Panc1 (cell line): ENCODE measurements around the gene FAM184B. TPM values are rescaled to one million over a fixed set of nuclear protein-coding genes. Genes with fewer than 3 reads are reported as not detected.

Source experiments
- ATAC-seq: fragments of 200-7000 bp; cut with Tn5 transposase; 2 replicates; pipeline ENCODE4 v1.9.1; 2020; ENCODE audit warnings: mild to moderate bottlenecking, moderate library complexity
- BruUV-seq: library from RNA; stranded (reverse); fragments of 400-500 nt; replicated peaks from 2 replicates; lab custom pipeline; 2021; lab: Mats Ljungman, UMichigan
- CTCF ChIA-PET: fragments of 300-600 bp; sonication (Branson Sonifier 250); formaldehyde crosslinking; loops from one replicate; lab custom pipeline; 2022; ENCODE audit warnings: antibody characterized with exemption; lab: Charles Lee
- POLR2A ChIA-PET: fragments of 300-600 bp; sonication (Branson Sonifier 250); formaldehyde crosslinking; loops from one replicate; lab custom pipeline; 2022; ENCODE audit warnings: antibody characterized with exemption; lab: Charles Lee
- DNase-seq: peaks from one replicate; pipeline ENCODE4 v3.0.0-alpha.2; 2010; ENCODE audit warnings: low read depth, low spot score
- H3K27ac ChIP-seq: 2 replicates; pipeline ENCODE4 v1.5.1; 2011; ENCODE audit warnings: mild to moderate bottlenecking, low read length, inconsistent platforms
- H3K27me3 ChIP-seq: fragments of 200-500 bp; sonication (Bioruptor generic); 2 replicates; pipeline ENCODE4 v1.6.0; 2014; ENCODE audit warnings: low read length, inconsistent platforms; ENCODE audit not compliant: control insufficient read depth, insufficient read depth
- H3K36me3 ChIP-seq: fragments of 200-500 bp; sonication (Bioruptor generic); 2 replicates; pipeline ENCODE4 v1.5.1; 2014; ENCODE audit warnings: inconsistent platforms, mild to moderate bottlenecking, low read length, moderate library complexity; ENCODE audit not compliant: control insufficient read depth, insufficient read depth
- H3K4me1 ChIP-seq: 2 replicates; pipeline ENCODE4 v1.5.1; 2011; ENCODE audit warnings: inconsistent platforms, mild to moderate bottlenecking, low read length, moderate library complexity; ENCODE audit not compliant: control insufficient read depth, insufficient read depth
- H3K4me3 ChIP-seq, 2 experiments: 2 replicates each; pipeline ENCODE4 v1.5.1; 2011 to 2012; ENCODE audit warnings: low read depth in 2 of 2, low read length in 2 of 2, mild to moderate bottlenecking in 2 of 2, inconsistent platforms in 1 of 2, moderate library complexity in 1 of 2
- H3K9me3 ChIP-seq: fragments of 200-500 bp; sonication (Bioruptor generic); 2 replicates; pipeline ENCODE4 v1.5.1; 2014; ENCODE audit warnings: low read depth, mild to moderate bottlenecking, inconsistent platforms, low read length, moderate library complexity; ENCODE audit not compliant: control insufficient read depth, insufficient read depth
- POLR2AphosphoS5 ChIP-seq: IDR thresholded peaks from 2 replicates; pipeline ENCODE4 v1.6.1; 2012; ENCODE audit warnings: mild to moderate bottlenecking, low read depth, low read length, moderate library complexity
- SIN3A ChIP-seq: IDR thresholded peaks from 2 replicates; pipeline ENCODE4 v1.6.1; 2012; ENCODE audit warnings: low read depth, mild to moderate bottlenecking, low read length, moderate library complexity, borderline replicate concordance; ENCODE audit not compliant: insufficient read depth
- TCF7L2 ChIP-seq: IDR thresholded peaks from 2 replicates; pipeline ENCODE4 v1.6.1; 2011; ENCODE audit warnings: mild to moderate bottlenecking, low read depth, low read length, inconsistent platforms
- in situ Hi-C: cut with HindIII; loops from 2 replicates; pipeline ENCODE4 v1.10.0; 2016; ENCODE audit warnings: low sequenced_read_pairs, low pct_unique_long_range_greater_than_20kb
- intact Hi-C: fragments of 100-400 bp; cut with micrococcal nuclease; formaldehyde crosslinking; loops from one replicate; pipeline ENCODE4 v1.10.0; 2022; ENCODE audit not compliant: unreplicated experiment
- total RNA-seq: library from RNA; stranded (reverse); gene quantifications from one replicate; pipeline ENCODE4 v1.2.1, GENCODE V29; 2021; ENCODE audit not compliant: unreplicated experiment
- TF ChIP-seq, protein P1 (sequence below), 2 experiments: IDR thresholded peaks; 2 replicates each; pipeline ENCODE4 v1.6.1; 2011 to 2012; ENCODE audit warnings: low read depth in 2 of 2, control low read depth in 1 of 2, low read length in 1 of 2, mild to moderate bottlenecking in 1 of 2, moderate library complexity in 1 of 2; ENCODE audit not compliant: insufficient read depth in 1 of 2
- TF ChIP-seq, protein P2 (sequence below): fragments of 450-650 bp; IDR thresholded peaks from 2 replicates; pipeline ENCODE4 v1.5.1; 2017; ENCODE audit warnings: mild to moderate bottlenecking

The FAM184B gene
- total RNA-seq, 1 experiment from 2014 or later = 0.03 TPM

DNA sequence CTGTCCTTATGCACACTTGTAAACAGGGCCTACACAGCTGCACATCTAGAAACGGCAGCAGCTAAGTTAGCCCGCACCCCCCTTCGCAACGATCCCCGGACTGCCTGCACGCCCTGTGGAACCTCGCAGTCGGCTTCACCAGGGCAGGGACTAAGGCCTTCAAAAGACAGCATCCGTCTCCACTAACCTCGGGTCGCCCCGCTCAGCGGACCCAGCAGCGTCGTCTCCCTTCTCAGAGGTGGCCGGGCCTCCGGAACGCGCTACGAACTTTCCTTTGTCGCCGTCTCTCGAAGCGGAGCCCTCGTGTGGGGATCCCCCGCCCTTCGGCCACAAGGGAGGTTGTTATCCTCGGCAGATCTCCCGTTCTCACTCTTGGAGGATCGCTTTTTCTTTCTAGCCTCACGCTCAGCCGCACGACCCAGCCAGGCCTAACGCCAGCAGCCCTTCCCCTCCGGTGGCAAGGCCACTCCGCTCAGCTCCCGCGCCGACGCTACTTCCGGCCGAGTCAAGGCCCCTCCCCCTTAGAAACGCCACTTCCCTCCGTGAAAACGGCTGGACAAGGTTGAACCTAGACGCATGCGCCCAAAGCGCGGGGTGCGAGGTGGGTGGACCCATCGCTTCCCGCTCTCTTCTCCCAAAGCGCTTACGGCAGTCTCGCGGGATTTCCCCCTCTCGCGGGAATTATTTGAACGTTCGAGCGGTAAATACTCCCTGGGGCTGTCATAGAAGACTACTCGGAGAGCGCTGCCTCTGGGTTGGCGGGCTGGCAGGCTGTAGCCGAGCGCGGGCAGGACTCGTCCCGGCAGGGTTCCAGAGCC lies 29.0 kb upstream of the FAM184B start, which contains the start of the genes DCAF16 and NCAPG:
TSS of gene DCAF16 (minus strand) at position 498 of the 818 bp plus-strand sequence. CDS start 6,616 bp downstream, outside the sequence.
TSS of gene NCAPG (plus strand) at position 720 of the 818 bp plus-strand sequence. CDS start 99 bp downstream, outside the sequence.
- peak within 1 kb of the TSS; percentile 83 to 89 for H3K4me3 ChIP-seq
- peaks cover 8% of the 10 kb centered on the region for H3K4me1 ChIP-seq
- peak; percentile 96 for ATAC-seq
- ChIA-PET POLR2A (interaction anchor here (0.7 kb wide), 1 partner anchor 19 kb away, joined by 3 read pairs; no protein-coding TSS in a partner anchor), CTCF (no interaction called here)
- BruUV-seq = TSS peak; percentile 81
- H3K36me3 ChIP-seq = peaks cover 13% of the 10 kb centered on the region
- intact Hi-C loops (no loop called here), in situ Hi-C loops (no loop called here)
- H3K27me3 ChIP-seq = no peaks in the 10 kb centered on the region
- H3K9me3 ChIP-seq = no peaks in the 10 kb centered on the region
- TF ChIP-seq SIN3A = peak; percentile 97
- TF ChIP-seq POLR2AphosphoS5 = peak; percentile 76
- TF ChIP-seq, protein P1, sequence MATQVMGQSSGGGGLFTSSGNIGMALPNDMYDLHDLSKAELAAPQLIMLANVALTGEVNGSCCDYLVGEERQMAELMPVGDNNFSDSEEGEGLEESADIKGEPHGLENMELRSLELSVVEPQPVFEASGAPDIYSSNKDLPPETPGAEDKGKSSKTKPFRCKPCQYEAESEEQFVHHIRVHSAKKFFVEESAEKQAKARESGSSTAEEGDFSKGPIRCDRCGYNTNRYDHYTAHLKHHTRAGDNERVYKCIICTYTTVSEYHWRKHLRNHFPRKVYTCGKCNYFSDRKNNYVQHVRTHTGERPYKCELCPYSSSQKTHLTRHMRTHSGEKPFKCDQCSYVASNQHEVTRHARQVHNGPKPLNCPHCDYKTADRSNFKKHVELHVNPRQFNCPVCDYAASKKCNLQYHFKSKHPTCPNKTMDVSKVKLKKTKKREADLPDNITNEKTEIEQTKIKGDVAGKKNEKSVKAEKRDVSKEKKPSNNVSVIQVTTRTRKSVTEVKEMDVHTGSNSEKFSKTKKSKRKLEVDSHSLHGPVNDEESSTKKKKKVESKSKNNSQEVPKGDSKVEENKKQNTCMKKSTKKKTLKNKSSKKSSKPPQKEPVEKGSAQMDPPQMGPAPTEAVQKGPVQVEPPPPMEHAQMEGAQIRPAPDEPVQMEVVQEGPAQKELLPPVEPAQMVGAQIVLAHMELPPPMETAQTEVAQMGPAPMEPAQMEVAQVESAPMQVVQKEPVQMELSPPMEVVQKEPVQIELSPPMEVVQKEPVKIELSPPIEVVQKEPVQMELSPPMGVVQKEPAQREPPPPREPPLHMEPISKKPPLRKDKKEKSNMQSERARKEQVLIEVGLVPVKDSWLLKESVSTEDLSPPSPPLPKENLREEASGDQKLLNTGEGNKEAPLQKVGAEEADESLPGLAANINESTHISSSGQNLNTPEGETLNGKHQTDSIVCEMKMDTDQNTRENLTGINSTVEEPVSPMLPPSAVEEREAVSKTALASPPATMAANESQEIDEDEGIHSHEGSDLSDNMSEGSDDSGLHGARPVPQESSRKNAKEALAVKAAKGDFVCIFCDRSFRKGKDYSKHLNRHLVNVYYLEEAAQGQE (IDR thresholded peaks at IDR 0.05; ENCODE audit: insufficient read depth in 1 of 2, low read depth in 2 of 2, low read length in 1 of 2) = no peak
- TF ChIP-seq, protein P2, sequence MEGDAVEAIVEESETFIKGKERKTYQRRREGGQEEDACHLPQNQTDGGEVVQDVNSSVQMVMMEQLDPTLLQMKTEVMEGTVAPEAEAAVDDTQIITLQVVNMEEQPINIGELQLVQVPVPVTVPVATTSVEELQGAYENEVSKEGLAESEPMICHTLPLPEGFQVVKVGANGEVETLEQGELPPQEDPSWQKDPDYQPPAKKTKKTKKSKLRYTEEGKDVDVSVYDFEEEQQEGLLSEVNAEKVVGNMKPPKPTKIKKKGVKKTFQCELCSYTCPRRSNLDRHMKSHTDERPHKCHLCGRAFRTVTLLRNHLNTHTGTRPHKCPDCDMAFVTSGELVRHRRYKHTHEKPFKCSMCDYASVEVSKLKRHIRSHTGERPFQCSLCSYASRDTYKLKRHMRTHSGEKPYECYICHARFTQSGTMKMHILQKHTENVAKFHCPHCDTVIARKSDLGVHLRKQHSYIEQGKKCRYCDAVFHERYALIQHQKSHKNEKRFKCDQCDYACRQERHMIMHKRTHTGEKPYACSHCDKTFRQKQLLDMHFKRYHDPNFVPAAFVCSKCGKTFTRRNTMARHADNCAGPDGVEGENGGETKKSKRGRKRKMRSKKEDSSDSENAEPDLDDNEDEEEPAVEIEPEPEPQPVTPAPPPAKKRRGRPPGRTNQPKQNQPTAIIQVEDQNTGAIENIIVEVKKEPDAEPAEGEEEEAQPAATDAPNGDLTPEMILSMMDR = no peak
- TF ChIP-seq TCF7L2 = no peak
- peak within 1 kb of the TSS; percentile 93 for H3K27ac ChIP-seq
- DNase-seq = peak; percentile 89

DNA sequence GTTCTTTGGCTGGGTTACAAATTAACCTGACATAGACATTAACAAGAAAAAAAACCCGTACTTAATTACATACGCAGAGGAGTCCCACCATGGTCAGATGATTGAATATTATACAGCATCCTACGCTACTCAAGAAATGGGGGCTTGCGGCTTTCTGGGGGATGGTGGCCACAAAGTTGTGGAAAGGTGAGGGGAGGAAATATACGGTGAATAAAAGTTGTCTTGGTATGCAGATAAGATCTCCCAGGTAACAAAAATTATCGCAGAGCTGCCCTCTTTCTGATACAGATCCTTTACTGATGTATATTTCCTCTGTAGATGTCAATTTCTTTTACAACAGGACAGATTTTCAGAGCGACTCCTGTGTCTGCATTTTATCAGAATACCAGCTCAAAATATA lies 28.2 kb upstream of the FAM184B start:
- TF ChIP-seq SIN3A = no peak
- TF ChIP-seq TCF7L2 = no peak
- TF ChIP-seq, protein P2 = no peak
- TF ChIP-seq, protein P1 (IDR thresholded peaks at IDR 0.05; ENCODE audit: insufficient read depth in 1 of 2, low read depth in 2 of 2, low read length in 1 of 2) = no peak
- TF ChIP-seq POLR2AphosphoS5 = no peak
- H3K36me3 ChIP-seq = peaks cover 12% of the 10 kb centered on the region
- peaks cover 8% of the 10 kb centered on the region for H3K4me1 ChIP-seq
- no peak for DNase-seq
- H3K4me3 ChIP-seq = peak overlapping the region; percentile 83 to 89
- H3K27me3 ChIP-seq = no peaks in the 10 kb centered on the region
- in situ Hi-C loops (no loop called here), intact Hi-C loops (loop anchor here (5.0 kb wide), 1 partner anchor 262 kb away; no protein-coding TSS in a partner anchor)
- no peaks in the 10 kb centered on the region for H3K9me3 ChIP-seq
- no peak for ATAC-seq
- no TSS peak for BruUV-seq
- peak overlapping the region; percentile 93 for H3K27ac ChIP-seq
- ChIA-PET CTCF (no interaction called here), POLR2A (no interaction called here)
